ENCODE results near the gene PLSCR4. TPM values are rescaled to one million over a fixed set of nuclear protein-coding genes. Genes with fewer than 3 reads are reported as not detected.
"Not testable (repeated sequence)": the region's sequence is repeated elsewhere in the genome, so short reads cannot be mapped to it uniquely, and the experiment has no call there.

Gene PLSCR4
- total RNA-seq, 1 experiment from 2014 or later: 4.4 TPM

- ChIA-PET CTCF (interaction anchor here (1.0 to 1.4 kb wide), 3 partner anchors 99 to 411 kb away, joined by 3 to 19 read pairs (median 3); no protein-coding TSS in a partner anchor), POLR2A (no interaction called here)
- no peak for DNase-seq (ENCODE audit: unreplicated experiment)
- H3K4me1 Mint-ChIP-seq (ENCODE audit: insufficient read depth, unreplicated experiment): peaks cover 5% of the 10 kb centered on the region
- no peaks in the 10 kb centered on the region for H3K36me3 Mint-ChIP-seq (ENCODE audit: insufficient read depth, unreplicated experiment)
- no peak overlapping the region for H3K27ac Mint-ChIP-seq (ENCODE audit: low read depth, unreplicated experiment)
- no peaks in the 10 kb centered on the region for H3K27me3 Mint-ChIP-seq (ENCODE audit: insufficient read depth, unreplicated experiment)
- intact Hi-C loops (cut with micrococcal nuclease): no loop called here
- no TSS peak for BruUV-seq (replicated peaks)
- H3K4me3 Mint-ChIP-seq (ENCODE audit: unreplicated experiment): no peak overlapping the region
- no peaks in the 10 kb centered on the region for H3K9me3 Mint-ChIP-seq (ENCODE audit: unreplicated experiment)
- TF ChIP-seq CTCF (IDR thresholded peaks at IDR 0.05; ENCODE audit: unreplicated experiment): no peak
Observed at GRCh38 chr3:146227486-146227885, 23.4 kb downstream of the PLSCR4 start.

GRCh38 chr3:146226881-146227280, 24.0 kb downstream of the PLSCR4 start:
- Mint-ChIP-seq H3K9me3 (ENCODE audit: unreplicated experiment) (no peaks in the 10 kb centered on the region), H3K36me3 (ENCODE audit: insufficient read depth, unreplicated experiment) (no peaks in the 10 kb centered on the region), H3K27ac (ENCODE audit: low read depth, unreplicated experiment) (no peak overlapping the region), H3K27me3 (ENCODE audit: insufficient read depth, unreplicated experiment) (no peaks in the 10 kb centered on the region), H3K4me1 (ENCODE audit: insufficient read depth, unreplicated experiment) (peaks cover 10% of the 10 kb centered on the region), H3K4me3 (ENCODE audit: unreplicated experiment) (no peak overlapping the region)
- CTCF ChIA-PET: interaction anchor here (0.6 to 1.8 kb wide), 5 partner anchors 10 to 411 kb away, joined by 3 to 19 read pairs (median 3); no protein-coding TSS in a partner anchor
- POLR2A ChIA-PET: no interaction called here
- no peak for DNase-seq (ENCODE audit: unreplicated experiment)
- no peak for TF ChIP-seq CTCF (IDR thresholded peaks at IDR 0.05; ENCODE audit: unreplicated experiment)
- intact Hi-C loops (cut with micrococcal nuclease): no loop called here
- BruUV-seq (replicated peaks): no TSS peak

GRCh38 chr3:146225458-146225857, 25.4 kb downstream of the PLSCR4 start:
- DNase-seq (ENCODE audit: unreplicated experiment); H3K27ac Mint-ChIP-seq (ENCODE audit: low read depth, unreplicated experiment); intact Hi-C loops (cut with micrococcal nuclease); H3K4me1 Mint-ChIP-seq (ENCODE audit: insufficient read depth, unreplicated experiment); H3K9me3 Mint-ChIP-seq (ENCODE audit: unreplicated experiment); H3K36me3 Mint-ChIP-seq (ENCODE audit: insufficient read depth, unreplicated experiment); POLR2A ChIA-PET; H3K4me3 Mint-ChIP-seq (ENCODE audit: unreplicated experiment); H3K27me3 Mint-ChIP-seq (ENCODE audit: insufficient read depth, unreplicated experiment); BruUV-seq (replicated peaks): not testable (repeated sequence)
- CTCF ChIA-PET: interaction anchor here (1.5 to 8.2 kb wide), 3 partner anchors 9 to 103 kb away, joined by 6 to 116 read pairs (median 8); no protein-coding TSS in a partner anchor

GRCh38 chr3:146223401-146224373, 27.2 kb downstream of the PLSCR4 start:
- no peaks in the 10 kb centered on the region for H3K36me3 Mint-ChIP-seq (ENCODE audit: insufficient read depth, unreplicated experiment)
- BruUV-seq (replicated peaks): no TSS peak
- no peak for DNase-seq (ENCODE audit: unreplicated experiment)
- no peak overlapping the region for H3K27ac Mint-ChIP-seq (ENCODE audit: low read depth, unreplicated experiment)
- intact Hi-C loops (cut with micrococcal nuclease): no loop called here
- H3K4me1 Mint-ChIP-seq (ENCODE audit: insufficient read depth, unreplicated experiment): peaks cover 10% of the 10 kb centered on the region
- no peak overlapping the region for H3K4me3 Mint-ChIP-seq (ENCODE audit: unreplicated experiment)
- H3K27me3 Mint-ChIP-seq (ENCODE audit: insufficient read depth, unreplicated experiment): no peaks in the 10 kb centered on the region
- ChIA-PET CTCF (interaction anchor here (1.1 to 8.2 kb wide), 4 partner anchors 8 to 104 kb away, joined by 6 to 116 read pairs (median 8); no protein-coding TSS in a partner anchor), POLR2A (interaction anchor here (1.1 kb wide), 1 partner anchor 103 kb away, joined by 7 read pairs; no protein-coding TSS in a partner anchor)
- no peak for TF ChIP-seq CTCF (IDR thresholded peaks at IDR 0.05; ENCODE audit: unreplicated experiment)
- no peaks in the 10 kb centered on the region for H3K9me3 Mint-ChIP-seq (ENCODE audit: unreplicated experiment)

All from MCF 10A (cell line).